ENCODE data around the gene ZRANB1.

The ZRANB1 gene

DNA sequence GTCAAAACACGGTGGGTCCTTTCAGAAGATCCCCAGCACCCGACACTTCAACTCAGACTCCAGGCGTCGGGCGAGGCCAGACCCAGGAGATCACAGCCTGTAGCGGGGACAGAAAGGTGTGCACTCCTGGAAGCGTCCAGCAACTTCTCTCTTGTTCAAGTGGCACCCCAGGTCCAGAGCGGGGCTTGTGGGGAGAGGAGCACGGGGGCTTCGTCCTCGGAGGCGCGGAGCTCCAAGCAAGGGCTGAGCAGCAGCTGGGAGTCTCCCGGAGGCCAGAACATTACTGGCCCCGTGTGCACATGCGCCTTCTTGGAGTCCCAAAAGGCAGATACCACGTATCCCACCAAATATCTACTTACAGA lies 54.9 kb downstream of the ZRANB1 start:
- no peaks in the 10 kb centered on the region for H3F3A ChIP-seq (ENCODE audit: insufficient read depth)
- TF ChIP-seq, protein P1, sequence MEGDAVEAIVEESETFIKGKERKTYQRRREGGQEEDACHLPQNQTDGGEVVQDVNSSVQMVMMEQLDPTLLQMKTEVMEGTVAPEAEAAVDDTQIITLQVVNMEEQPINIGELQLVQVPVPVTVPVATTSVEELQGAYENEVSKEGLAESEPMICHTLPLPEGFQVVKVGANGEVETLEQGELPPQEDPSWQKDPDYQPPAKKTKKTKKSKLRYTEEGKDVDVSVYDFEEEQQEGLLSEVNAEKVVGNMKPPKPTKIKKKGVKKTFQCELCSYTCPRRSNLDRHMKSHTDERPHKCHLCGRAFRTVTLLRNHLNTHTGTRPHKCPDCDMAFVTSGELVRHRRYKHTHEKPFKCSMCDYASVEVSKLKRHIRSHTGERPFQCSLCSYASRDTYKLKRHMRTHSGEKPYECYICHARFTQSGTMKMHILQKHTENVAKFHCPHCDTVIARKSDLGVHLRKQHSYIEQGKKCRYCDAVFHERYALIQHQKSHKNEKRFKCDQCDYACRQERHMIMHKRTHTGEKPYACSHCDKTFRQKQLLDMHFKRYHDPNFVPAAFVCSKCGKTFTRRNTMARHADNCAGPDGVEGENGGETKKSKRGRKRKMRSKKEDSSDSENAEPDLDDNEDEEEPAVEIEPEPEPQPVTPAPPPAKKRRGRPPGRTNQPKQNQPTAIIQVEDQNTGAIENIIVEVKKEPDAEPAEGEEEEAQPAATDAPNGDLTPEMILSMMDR (IDR thresholded peaks at IDR 0.05; ENCODE audit: insufficient read depth, low read length, poor library complexity, severe bottlenecking): no peak
- TF ChIP-seq EZH2phosphoT487 (conservative IDR thresholded peaks at IDR 0.05; ENCODE audit: low read length): no peak
- H3K4me2 ChIP-seq (ENCODE audit: low read depth, low read length, poor library complexity, severe bottlenecking): no peak overlapping the region
- H4K20me1 ChIP-seq (ENCODE audit: low read depth, low read length): no peaks in the 10 kb centered on the region
- no peak overlapping the region for H3K9ac ChIP-seq (ENCODE audit: low read length)
- H3K27me3 ChIP-seq (ENCODE audit: low read length): no peaks in the 10 kb centered on the region
- H3K4me3 ChIP-seq (ENCODE audit: insufficient read depth, low read length, poor library complexity, severe bottlenecking): no peak overlapping the region
- H2AFZ ChIP-seq (ENCODE audit: low read depth, low read length, severe bottlenecking): no peak overlapping the region
- no peaks in the 10 kb centered on the region for H3K36me3 ChIP-seq (ENCODE audit: low read length)
- no peaks in the 10 kb centered on the region for H3K79me2 ChIP-seq (ENCODE audit: insufficient read depth, low read length)
- H3K9me2 ChIP-seq (replicated peaks; ENCODE audit: insufficient read depth, low read length): no peaks in the 10 kb centered on the region
- no peaks in the 10 kb centered on the region for H3K9me3 ChIP-seq (ENCODE audit: insufficient read depth, low read length)
- H3K27ac ChIP-seq (ENCODE audit: low read depth, low read length): no peak overlapping the region

DNA sequence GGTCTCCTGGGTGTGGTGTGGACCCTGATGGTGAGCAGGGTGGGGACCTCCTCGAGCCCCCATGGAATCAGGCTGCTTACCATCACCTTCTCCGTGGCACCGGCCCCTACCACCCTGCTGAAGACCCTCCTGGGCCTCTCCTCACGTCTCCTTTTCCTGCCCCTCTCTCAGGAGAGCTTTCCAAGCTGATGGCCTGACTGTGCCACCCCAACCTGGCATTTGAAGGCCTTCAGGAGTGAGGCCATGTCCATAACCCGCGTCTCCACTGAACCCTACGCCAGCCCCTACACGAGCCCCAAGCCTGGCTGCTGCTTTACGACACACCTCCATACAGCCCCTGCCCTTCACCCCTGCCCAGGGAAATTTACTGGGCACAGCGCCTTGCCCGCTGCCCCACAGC lies 55.4 kb downstream of the ZRANB1 start:
- H3F3A ChIP-seq (ENCODE audit: insufficient read depth): no peaks in the 10 kb centered on the region
- H3K79me2 ChIP-seq (ENCODE audit: insufficient read depth, low read length): no peaks in the 10 kb centered on the region
- TF ChIP-seq EZH2phosphoT487 (conservative IDR thresholded peaks at IDR 0.05; ENCODE audit: low read length): no peak
- TF ChIP-seq, protein P1 (IDR thresholded peaks at IDR 0.05; ENCODE audit: insufficient read depth, low read length, poor library complexity, severe bottlenecking): no peak
- no peak overlapping the region for H3K4me2 ChIP-seq (ENCODE audit: low read depth, low read length, poor library complexity, severe bottlenecking)
- H4K20me1 ChIP-seq (ENCODE audit: low read depth, low read length): no peaks in the 10 kb centered on the region
- no peaks in the 10 kb centered on the region for H3K9me3 ChIP-seq (ENCODE audit: insufficient read depth, low read length)
- no peak overlapping the region for H3K4me3 ChIP-seq (ENCODE audit: insufficient read depth, low read length, poor library complexity, severe bottlenecking)
- no peaks in the 10 kb centered on the region for H3K36me3 ChIP-seq (ENCODE audit: low read length)
- no peaks in the 10 kb centered on the region for H3K9me2 ChIP-seq (replicated peaks; ENCODE audit: insufficient read depth, low read length)
- no peaks in the 10 kb centered on the region for H3K27me3 ChIP-seq (ENCODE audit: low read length)
- H3K27ac ChIP-seq (ENCODE audit: low read depth, low read length): no peak overlapping the region
- no peak overlapping the region for H3K9ac ChIP-seq (ENCODE audit: low read length)
- no peak overlapping the region for H2AFZ ChIP-seq (ENCODE audit: low read depth, low read length, severe bottlenecking)

DNA sequence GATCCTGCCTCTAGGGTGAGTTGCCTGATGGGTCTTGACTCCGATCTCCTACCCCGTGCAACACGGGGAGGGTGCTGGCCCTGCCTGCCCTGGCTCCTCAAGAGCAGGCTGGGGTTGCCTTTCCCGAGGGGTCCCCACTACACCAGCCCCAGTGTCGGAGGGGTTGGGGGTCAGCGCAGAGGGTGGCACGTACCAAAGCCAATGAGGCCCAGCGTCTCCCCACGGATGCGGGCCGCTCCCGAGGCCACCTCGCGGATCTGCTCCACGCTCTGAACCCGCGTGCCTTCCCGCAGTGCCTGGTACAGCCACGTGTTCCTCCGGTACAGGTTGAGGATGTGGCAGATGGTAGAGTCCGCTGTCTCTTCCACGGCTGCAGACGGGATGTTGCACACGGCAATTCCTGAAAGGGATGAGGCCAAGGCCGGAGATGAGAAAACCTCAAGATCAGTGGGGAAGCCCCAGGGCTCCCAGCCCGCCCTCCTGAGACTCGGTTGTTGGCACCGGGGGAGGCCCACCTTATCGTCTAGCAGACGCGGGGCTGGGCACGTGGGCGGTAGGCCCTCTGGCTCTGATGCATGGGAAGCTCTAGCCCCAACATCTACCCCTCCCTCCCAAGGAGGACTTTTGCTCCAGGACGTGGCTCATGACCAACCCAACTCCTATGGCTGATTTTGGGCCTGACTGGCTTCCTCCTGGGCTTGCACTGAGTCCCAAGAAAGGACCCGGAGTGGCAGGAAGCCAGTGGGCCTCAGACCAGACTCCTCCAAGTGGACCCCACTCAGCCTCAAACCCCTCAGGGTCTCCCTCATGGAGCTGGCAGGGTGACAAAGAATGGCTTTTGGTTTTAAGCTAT lies 56.1 kb downstream of the ZRANB1 start:
- H3K79me2 ChIP-seq (ENCODE audit: insufficient read depth, low read length): no peaks in the 10 kb centered on the region
- TF ChIP-seq, protein P1 (IDR thresholded peaks at IDR 0.05; ENCODE audit: insufficient read depth, low read length, poor library complexity, severe bottlenecking): no peak
- TF ChIP-seq EZH2phosphoT487 (conservative IDR thresholded peaks at IDR 0.05; ENCODE audit: low read length): no peak
- no peaks in the 10 kb centered on the region for H3K9me3 ChIP-seq (ENCODE audit: insufficient read depth, low read length)

More for the DNA sequence above, 56.1 kb downstream of the ZRANB1 start:
- no peaks in the 10 kb centered on the region for H3K36me3 ChIP-seq (ENCODE audit: low read length)
- no peak overlapping the region for H3K4me3 ChIP-seq (ENCODE audit: insufficient read depth, low read length, poor library complexity, severe bottlenecking)
- no peaks in the 10 kb centered on the region for H3K27me3 ChIP-seq (ENCODE audit: low read length)
- no peak overlapping the region for H3K9ac ChIP-seq (ENCODE audit: low read length)
- no peaks in the 10 kb centered on the region for H4K20me1 ChIP-seq (ENCODE audit: low read depth, low read length)
- H3K9me2 ChIP-seq (replicated peaks; ENCODE audit: insufficient read depth, low read length): no peaks in the 10 kb centered on the region
- no peak overlapping the region for H3K4me2 ChIP-seq (ENCODE audit: low read depth, low read length, poor library complexity, severe bottlenecking)
- H3F3A ChIP-seq (ENCODE audit: insufficient read depth): no peaks in the 10 kb centered on the region
- no peak overlapping the region for H3K27ac ChIP-seq (ENCODE audit: low read depth, low read length)
- no peak overlapping the region for H2AFZ ChIP-seq (ENCODE audit: low read depth, low read length, severe bottlenecking)

All from SU-DHL-6 (cell line).